HFF-Myc (cell line): ENCODE results near the gene CDH15.

Experiments
- DNase-seq: peaks from one replicate; pipeline ENCODE4 v3.0.0-alpha.2; 2011; ENCODE audit warnings: low read depth; ENCODE audit errors: extremely low read depth
- H3K4me3 ChIP-seq: replicated peaks from 2 replicates; pipeline ENCODE4 v1.5.1; 2011; ENCODE audit warnings: low read depth, mild to moderate bottlenecking, control low read depth, low read length
- TF ChIP-seq, protein P1 (sequence below): IDR thresholded peaks from 2 replicates; pipeline ENCODE4 v1.5.1; 2012; ENCODE audit warnings: mild to moderate bottlenecking, low read depth, low read length, control low read depth; ENCODE audit errors: missing control alignments

Gene CDH15

DNA sequence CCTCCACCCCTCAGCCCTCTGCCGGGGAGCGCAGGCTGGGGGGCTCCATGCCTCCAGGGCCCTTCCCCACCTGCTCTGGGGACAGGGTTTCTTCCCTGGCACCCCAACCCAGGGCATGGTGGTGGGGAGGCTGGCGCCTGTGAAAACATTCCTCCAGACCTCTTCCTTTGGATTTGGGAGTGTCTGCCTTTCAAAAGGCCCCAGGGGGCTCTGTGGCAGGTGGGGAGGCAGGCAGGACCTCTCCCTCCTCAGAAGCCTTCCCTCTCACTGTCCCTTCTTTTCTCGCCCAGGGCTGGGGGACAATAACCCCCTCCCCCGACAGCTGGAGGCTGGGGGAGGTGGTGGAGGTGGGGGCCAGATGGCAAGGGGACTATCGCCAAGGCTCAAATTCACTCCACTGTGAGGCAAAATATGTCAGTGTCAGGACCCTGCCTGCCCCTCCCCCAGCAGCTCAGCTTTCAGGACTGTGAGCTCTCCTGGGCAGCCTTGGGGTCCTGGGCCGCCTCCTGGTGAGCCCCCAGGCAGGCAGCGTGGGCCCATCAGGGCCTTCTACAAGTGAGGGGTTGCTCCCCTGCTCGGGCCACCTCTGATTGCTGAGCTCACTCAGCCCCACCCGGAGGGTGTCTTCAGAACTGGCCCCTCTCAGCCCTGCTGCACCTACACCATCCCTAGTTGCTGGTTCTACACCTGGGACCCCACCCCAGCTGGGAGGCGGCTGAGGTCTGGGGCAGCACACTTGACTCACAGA lies 1.8 kb downstream of the CDH15 start:
- TF ChIP-seq, protein P1, sequence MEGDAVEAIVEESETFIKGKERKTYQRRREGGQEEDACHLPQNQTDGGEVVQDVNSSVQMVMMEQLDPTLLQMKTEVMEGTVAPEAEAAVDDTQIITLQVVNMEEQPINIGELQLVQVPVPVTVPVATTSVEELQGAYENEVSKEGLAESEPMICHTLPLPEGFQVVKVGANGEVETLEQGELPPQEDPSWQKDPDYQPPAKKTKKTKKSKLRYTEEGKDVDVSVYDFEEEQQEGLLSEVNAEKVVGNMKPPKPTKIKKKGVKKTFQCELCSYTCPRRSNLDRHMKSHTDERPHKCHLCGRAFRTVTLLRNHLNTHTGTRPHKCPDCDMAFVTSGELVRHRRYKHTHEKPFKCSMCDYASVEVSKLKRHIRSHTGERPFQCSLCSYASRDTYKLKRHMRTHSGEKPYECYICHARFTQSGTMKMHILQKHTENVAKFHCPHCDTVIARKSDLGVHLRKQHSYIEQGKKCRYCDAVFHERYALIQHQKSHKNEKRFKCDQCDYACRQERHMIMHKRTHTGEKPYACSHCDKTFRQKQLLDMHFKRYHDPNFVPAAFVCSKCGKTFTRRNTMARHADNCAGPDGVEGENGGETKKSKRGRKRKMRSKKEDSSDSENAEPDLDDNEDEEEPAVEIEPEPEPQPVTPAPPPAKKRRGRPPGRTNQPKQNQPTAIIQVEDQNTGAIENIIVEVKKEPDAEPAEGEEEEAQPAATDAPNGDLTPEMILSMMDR: no peak
- no peak overlapping the region for H3K4me3 ChIP-seq
- DNase-seq: no peak

DNA sequence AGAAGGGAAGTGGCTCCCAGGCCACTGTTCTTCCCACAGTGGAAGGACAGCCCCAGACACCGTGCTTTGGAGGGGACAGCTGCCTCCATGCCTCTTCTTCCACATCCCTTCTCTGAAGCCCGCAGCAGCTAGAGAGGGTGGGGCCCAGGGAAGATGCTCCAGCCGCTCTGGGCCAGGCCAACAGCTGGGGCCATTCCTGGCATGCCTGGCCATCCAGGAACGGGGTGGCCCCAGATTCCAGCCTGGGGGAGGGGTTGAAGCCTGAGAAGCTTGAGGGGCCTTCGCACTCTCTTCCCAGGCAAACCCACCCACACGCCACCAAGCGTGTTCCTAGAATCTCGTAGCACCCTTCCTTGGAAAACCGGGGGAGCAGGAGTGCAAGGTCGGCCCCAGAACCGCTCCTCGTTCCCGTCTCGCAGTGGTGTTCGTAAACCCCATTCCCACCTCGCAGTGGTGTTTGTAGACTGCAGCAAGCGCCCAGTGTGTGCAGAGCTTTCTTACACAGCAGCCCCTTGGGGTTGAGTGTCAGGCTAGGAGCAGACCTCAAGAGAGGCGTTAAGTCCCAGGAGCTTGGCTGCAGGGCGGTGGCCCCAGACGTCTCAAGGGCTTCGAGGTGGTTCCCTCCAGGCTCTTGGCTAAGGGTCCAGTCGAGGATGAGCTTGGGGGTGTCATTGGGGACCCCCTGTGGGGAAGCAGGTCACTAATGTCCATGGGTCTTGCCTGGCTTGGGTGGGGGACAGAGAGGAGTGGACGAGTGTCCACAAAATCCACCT lies 2.7 kb downstream of the CDH15 start:
- DNase-seq: no peak
- TF ChIP-seq, protein P1: no peak
- H3K4me3 ChIP-seq: no peak overlapping the region

DNA sequence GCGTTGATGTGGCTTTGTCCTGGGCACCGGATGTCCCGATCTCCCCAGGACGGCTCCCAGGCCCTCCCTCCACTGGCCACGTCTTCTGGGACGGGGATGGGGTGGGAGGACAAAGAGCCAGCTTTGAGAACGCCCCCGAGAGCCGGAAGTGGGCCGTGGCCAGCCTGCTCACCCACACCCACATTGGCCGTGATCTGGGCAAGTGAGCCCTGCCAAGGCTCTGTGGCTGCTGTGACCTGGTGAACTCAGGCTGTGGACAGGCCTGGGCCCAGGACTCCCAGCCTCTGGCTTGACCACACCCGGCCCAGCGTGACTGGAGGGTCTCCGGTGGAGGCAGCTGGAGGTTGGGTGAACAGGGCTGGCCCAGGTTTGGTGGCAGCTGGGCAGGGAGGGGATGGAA lies 3.3 kb downstream of the CDH15 start:
- H3K4me3 ChIP-seq: no peak overlapping the region
- DNase-seq: no peak
- TF ChIP-seq, protein P1: no peak

DNA sequence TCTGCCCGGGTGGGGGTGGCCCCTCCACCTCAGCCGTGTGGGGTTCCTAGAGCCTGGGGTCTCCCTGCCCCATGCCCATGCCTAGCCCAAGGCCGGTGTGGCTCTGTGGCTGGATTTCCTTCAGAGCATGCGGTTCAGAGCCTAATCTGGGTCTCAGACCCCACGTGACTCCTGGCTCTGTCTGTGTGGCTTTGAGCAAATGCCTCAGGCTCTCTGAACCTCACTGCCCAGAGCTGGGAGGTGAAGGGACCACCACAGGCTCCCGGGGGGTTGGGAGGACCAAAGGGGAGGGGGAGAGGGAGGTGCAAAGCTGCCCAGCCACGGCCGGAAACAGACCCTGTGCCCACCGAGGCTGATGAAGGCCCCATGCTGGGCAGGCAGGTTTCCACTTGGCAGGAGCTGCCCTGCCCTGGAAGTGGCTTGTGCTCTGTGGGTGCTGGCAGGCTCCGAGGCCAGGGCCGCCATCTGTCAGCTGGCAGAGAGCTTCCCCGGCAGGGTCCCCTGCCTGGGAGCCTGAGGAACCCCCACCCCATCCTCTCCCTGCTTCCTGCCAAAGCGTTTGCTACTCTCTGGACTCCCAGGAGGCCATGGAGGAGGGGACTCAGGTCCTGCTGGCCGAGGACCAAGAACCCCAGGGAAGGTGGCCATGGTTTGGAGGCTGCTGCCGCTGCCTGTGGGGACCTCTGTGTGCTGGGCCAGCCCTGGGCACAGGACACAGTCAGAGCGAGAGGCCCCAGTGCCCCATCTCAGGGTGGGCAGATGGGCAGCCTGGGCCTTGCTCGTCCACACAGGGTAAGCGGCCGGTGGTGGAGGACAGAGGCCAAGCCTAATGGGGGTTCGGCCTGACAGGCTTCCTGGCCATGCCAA lies 4.0 kb downstream of the CDH15 start:
- TF ChIP-seq, protein P1: no peak
- no peak for DNase-seq
- no peak overlapping the region for H3K4me3 ChIP-seq

DNA sequence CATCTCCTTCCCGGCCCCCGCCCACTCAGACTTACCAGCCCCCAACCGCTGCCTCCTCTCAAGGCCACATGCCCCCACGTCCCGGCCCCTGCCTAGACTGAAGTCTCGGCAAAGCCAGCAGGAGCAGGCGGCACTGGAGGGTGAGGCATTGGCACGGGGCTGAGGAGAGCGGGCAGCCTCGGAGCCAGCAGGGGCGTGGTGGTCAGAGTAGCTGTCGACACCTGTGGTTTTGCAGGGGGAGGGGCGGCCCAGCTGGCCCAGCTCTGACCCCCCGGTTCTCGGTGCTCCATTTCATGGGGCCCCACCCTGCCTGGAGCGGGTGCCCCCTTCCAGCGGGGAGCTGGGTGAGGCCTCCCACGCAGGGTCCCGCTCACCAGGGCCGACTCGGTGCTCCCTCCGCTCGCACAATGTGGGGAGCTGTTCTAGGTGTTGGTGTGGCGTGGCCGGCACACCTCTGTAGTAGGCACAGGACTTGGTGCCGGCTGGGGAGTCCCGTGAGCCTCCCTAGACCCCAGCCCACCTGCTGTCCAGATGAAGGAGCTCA lies 4.7 kb downstream of the CDH15 start:
- DNase-seq: no peak
- H3K4me3 ChIP-seq: no peak overlapping the region
- TF ChIP-seq, protein P1: no peak

DNA sequence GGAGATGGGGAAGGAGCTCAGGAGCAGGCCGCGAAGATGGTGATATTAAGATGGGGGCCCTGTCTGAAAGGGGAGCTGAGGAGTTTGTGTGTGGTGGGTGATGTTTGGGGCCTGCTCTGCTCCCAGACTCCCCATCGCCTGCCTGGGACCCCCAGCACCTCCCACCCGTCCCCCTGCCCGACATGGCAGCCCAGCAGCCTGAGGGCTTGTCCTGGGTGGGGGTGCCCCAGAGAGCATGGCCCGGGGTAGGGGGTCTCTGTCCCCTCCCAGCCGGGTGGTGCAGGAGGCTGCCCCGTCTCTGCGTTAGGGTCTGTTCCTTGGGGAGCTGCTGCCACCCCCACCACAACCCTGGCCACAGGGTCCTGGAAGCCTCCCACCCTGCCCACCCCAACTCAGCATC lies 5.2 kb downstream of the CDH15 start:
- DNase-seq: no peak
- H3K4me3 ChIP-seq: no peak overlapping the region
- TF ChIP-seq, protein P1: no peak
